WTC11 (cell line): ENCODE data around the gene MUC20. TPM values are rescaled to one million over a fixed set of nuclear protein-coding genes. Genes with fewer than 3 reads are reported as not detected.
"Not testable (repeated sequence)": the region's sequence is repeated elsewhere in the genome, so short reads cannot be mapped to it uniquely, and the experiment has no call there.

Source experiments
- ATAC-seq: fragments of 200-7000 bp; cut with Tn5 transposase; 2 replicates; pipeline ENCODE4 v1.10.0; 2021; ENCODE audit warnings: mild to moderate bottlenecking, moderate library complexity
- CTCF ChIA-PET: fragments of 300-600 bp; sonication (Branson Sonifier 250); formaldehyde crosslinking; loops from one replicate; lab custom pipeline; 2021; ENCODE audit warnings: antibody characterized with exemption; lab: Charles Lee
- POLR2A ChIA-PET: fragments of 350-600 bp; sonication (Branson Sonifier 250); formaldehyde crosslinking; loops from one replicate; lab custom pipeline; 2021; ENCODE audit warnings: antibody characterized with exemption; lab: Charles Lee
- DNase-seq: peaks from one replicate; pipeline ENCODE4 v3.0.0; 2021; ENCODE audit warnings: low spot score
- H3K27ac Mint-ChIP-seq: 2 replicates; pipeline ENCODE4 v1.8.0; 2021; ENCODE audit warnings: mixed read lengths
- H3K27me3 Mint-ChIP-seq: 2 replicates; pipeline ENCODE4 v1.8.0; 2021; ENCODE audit warnings: low read depth, mild to moderate bottlenecking, moderate library complexity, mixed read lengths
- H3K36me3 Mint-ChIP-seq: 2 replicates; pipeline ENCODE4 v1.8.0; 2021; ENCODE audit warnings: mixed read lengths
- H3K4me1 Mint-ChIP-seq: 2 replicates; pipeline ENCODE4 v1.8.0; 2022; ENCODE audit warnings: mixed read lengths
- H3K4me3 Mint-ChIP-seq: 2 replicates; pipeline ENCODE4 v1.8.0; 2021; ENCODE audit warnings: mild to moderate bottlenecking, moderate library complexity, mixed read lengths
- H3K9me3 Mint-ChIP-seq: 2 replicates; pipeline ENCODE4 v1.8.0; 2021; ENCODE audit warnings: mixed read lengths
- FOXJ3 ChIP-seq: sonication (generic); formaldehyde crosslinking; IDR thresholded peaks from 2 replicates; pipeline ENCODE4 v1.9.0; 2021; ENCODE audit warnings: missing genetic modification reagents, mild to moderate bottlenecking, borderline replicate concordance
- FOXK1 ChIP-seq: sonication (generic); formaldehyde crosslinking; IDR thresholded peaks from 2 replicates; pipeline ENCODE4 v1.8.0; 2022; ENCODE audit warnings: mild to moderate bottlenecking, moderate library complexity, missing genetic modification reagents
- HMGA2 ChIP-seq: fragments of 250-450 bp; sonication (Bioruptor Pico); IDR thresholded peaks from 2 replicates; pipeline ENCODE4 v1.4.0; 2021; ENCODE audit warnings: mild to moderate bottlenecking, moderate library complexity
- MXD4 ChIP-seq: fragments of 250-450 bp; sonication (Bioruptor Pico); IDR thresholded peaks from 2 replicates; pipeline ENCODE4 v1.8.0; 2021; ENCODE audit warnings: mild to moderate bottlenecking, moderate library complexity, borderline replicate concordance
- ZNF138 ChIP-seq: sonication (generic); formaldehyde crosslinking; conservative IDR thresholded peaks from 2 replicates; pipeline ENCODE4 v1.8.1; 2022; ENCODE audit warnings: mild to moderate bottlenecking, moderate library complexity, missing genetic modification reagents
- ZNF219 ChIP-seq: sonication (generic); formaldehyde crosslinking; IDR thresholded peaks from 2 replicates; pipeline ENCODE4 v1.8.0; 2023; ENCODE audit warnings: missing genetic modification reagents, mild to moderate bottlenecking, borderline replicate concordance
- ZNF232 ChIP-seq: sonication (generic); formaldehyde crosslinking; IDR thresholded peaks from 2 replicates; pipeline ENCODE4 v1.8.0; 2022; ENCODE audit warnings: mild to moderate bottlenecking, missing genetic modification reagents
- total RNA-seq: library from RNA; stranded (reverse); gene quantifications from 3 replicates; pipeline ENCODE4 v1.2.3, GENCODE V29; 2021
- TF ChIP-seq, protein P1 (sequence below): sonication (generic); formaldehyde crosslinking; conservative IDR thresholded peaks from 2 replicates; pipeline ENCODE4 v1.8.1; 2023; ENCODE audit warnings: mild to moderate bottlenecking, low read depth, missing genetic modification reagents, moderate library complexity
- TF ChIP-seq, protein P2 (sequence below): sonication (generic); formaldehyde crosslinking; IDR thresholded peaks from 2 replicates; pipeline ENCODE4 v1.8.1; 2022; ENCODE audit warnings: low read depth, missing genetic modification reagents, borderline replicate concordance
- TF ChIP-seq, protein P3 (sequence below): sonication (generic); formaldehyde crosslinking; IDR thresholded peaks from 2 replicates; pipeline ENCODE4 v1.8.1; 2023; ENCODE audit warnings: mild to moderate bottlenecking, missing genetic modification reagents, moderate library complexity

The MUC20 gene
- total RNA-seq, 1 experiment from 2014 or later = 0.77 TPM

DNA sequence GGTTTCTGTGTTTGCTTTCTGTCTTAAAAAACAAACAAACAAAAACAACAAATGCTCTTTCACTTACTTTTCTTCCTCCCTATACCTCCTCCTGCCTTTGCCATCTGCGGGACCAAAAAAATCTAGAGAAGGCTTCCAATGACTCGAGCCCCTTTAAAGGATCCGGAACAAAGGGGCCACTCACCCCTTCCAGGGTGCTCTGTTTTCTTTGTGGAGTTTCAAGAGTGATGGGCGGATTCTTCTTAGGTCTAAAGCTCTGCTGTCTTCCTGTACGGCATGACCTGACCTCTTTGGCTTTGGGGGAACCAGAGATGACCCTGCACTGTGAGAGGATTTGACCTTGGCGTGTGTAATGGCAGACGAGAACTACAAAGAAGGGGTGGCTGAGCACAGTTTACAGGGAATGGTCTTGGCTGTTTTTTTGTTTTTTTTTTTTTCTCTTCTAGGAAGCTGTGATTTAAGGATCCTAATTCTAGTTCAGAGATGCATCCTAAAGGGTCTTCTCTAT is 2.2 kb upstream of the MUC20 start (continued):
- TF ChIP-seq, protein P1, sequence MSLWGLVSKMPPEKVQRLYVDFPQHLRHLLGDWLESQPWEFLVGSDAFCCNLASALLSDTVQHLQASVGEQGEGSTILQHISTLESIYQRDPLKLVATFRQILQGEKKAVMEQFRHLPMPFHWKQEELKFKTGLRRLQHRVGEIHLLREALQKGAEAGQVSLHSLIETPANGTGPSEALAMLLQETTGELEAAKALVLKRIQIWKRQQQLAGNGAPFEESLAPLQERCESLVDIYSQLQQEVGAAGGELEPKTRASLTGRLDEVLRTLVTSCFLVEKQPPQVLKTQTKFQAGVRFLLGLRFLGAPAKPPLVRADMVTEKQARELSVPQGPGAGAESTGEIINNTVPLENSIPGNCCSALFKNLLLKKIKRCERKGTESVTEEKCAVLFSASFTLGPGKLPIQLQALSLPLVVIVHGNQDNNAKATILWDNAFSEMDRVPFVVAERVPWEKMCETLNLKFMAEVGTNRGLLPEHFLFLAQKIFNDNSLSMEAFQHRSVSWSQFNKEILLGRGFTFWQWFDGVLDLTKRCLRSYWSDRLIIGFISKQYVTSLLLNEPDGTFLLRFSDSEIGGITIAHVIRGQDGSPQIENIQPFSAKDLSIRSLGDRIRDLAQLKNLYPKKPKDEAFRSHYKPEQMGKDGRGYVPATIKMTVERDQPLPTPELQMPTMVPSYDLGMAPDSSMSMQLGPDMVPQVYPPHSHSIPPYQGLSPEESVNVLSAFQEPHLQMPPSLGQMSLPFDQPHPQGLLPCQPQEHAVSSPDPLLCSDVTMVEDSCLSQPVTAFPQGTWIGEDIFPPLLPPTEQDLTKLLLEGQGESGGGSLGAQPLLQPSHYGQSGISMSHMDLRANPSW (CRISPR knock-in tag) = no peak
- TF ChIP-seq ZNF232 (CRISPR knock-in tag) (no peak), FOXJ3 (CRISPR knock-in tag) (no peak), ZNF138 (no peak), MXD4 (no peak), FOXK1 (CRISPR knock-in tag) (no peak), HMGA2 (no peak), ZNF219 (no peak)
- TF ChIP-seq, protein P2, sequence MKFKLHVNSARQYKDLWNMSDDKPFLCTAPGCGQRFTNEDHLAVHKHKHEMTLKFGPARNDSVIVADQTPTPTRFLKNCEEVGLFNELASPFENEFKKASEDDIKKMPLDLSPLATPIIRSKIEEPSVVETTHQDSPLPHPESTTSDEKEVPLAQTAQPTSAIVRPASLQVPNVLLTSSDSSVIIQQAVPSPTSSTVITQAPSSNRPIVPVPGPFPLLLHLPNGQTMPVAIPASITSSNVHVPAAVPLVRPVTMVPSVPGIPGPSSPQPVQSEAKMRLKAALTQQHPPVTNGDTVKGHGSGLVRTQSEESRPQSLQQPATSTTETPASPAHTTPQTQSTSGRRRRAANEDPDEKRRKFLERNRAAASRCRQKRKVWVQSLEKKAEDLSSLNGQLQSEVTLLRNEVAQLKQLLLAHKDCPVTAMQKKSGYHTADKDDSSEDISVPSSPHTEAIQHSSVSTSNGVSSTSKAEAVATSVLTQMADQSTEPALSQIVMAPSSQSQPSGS (CRISPR knock-in tag) = no peak
- TF ChIP-seq, protein P3, sequence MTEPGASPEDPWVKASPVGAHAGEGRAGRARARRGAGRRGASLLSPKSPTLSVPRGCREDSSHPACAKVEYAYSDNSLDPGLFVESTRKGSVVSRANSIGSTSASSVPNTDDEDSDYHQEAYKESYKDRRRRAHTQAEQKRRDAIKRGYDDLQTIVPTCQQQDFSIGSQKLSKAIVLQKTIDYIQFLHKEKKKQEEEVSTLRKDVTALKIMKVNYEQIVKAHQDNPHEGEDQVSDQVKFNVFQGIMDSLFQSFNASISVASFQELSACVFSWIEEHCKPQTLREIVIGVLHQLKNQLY (CRISPR knock-in tag) = no peak

DNA sequence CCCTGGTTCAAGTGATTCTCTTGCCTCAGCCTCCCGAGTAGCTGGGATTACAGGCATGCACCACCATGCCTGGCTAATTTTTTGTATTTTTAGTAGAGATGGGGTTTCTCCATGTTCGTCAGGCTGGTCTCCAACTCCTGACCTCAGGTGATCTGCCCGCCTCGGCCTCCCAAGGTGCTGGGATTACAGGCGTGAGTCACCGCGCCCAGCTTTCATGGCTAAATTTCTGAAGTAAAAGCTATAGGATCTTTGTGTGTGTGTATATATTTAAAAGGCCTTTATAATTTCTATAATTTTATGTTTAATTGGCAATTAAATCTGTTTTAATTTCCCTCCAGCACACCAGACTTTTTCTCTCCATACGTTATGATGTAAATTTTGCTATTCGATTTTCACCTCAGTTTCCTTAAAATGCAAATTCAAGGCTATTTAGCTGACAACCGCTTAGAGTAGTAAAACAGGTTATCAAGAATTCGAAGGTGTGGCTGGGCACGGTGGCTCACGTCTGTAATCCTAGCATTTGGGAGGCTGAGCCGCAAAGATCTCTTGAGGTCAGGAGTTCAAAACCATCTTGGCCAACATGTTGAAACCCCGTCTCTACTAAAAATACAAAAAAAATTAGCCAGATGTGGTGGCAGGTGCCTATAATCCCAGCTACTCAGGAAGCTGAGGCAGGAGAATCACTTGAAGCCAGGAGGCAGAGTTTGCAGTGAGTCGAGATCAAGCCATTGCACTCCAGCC is 1.1 kb upstream of the MUC20 start:
- ATAC-seq, POLR2A ChIA-PET, H3K9me3 Mint-ChIP-seq, H3K36me3 Mint-ChIP-seq, H3K27me3 Mint-ChIP-seq, H3K4me3 Mint-ChIP-seq, H3K27ac Mint-ChIP-seq, DNase-seq: not testable (repeated sequence)
- peaks cover 36% of the 10 kb centered on the region for H3K4me1 Mint-ChIP-seq
- CTCF ChIA-PET = interaction anchor here (0.8 to 2.9 kb wide), 7 partner anchors 12 to 195 kb away, joined by 3 to 18 read pairs (median 5); no protein-coding TSS in a partner anchor

DNA sequence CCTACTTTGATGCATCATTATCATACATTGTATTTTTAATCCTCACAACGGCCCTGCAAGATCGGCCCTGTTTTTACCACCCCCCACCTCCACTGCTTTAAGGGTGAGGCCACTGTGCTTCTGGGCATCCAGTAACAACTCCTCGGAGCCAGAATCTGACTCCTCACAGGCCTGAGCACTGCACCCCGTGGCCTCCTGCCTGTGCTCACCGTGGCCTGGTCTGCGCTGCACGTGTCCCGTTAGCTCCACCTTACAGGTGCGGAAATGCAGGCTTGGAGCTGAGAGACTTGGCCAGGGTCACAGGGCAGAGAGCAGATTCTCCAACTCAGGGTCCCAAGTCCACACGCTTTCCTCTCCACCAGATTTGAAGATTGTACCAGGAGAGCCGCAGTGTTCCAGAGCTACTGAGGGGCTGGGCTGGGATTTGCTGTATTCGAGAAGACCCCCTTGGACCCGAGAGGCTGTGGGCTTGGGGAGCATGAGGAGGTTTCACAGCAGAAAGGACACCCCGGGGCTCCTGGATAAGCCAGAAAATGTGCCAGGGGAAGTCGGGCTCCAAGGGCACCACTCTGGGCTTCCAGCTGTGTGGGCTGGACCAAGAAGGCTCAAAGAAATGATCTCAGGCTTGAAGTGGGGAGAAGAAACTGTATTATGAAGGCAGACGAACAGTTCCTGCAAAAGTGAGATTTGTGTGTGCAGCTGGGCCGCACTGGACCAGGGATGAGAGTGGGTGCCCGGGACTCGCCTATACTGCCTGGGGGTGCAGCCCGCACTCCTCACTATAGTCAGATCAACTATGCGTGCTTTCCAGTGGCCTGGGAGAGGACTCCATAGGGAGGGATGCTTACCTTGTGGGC is 1.6 kb downstream of the MUC20 start:
- H3K4me3 Mint-ChIP-seq, ATAC-seq, H3K36me3 Mint-ChIP-seq, POLR2A ChIA-PET, CTCF ChIA-PET, H3K9me3 Mint-ChIP-seq, DNase-seq, H3K27me3 Mint-ChIP-seq: not testable (repeated sequence)
- Mint-ChIP-seq H3K27ac (peak overlapping the region; percentile 58), H3K4me1 (peaks cover 34% of the 10 kb centered on the region)

DNA sequence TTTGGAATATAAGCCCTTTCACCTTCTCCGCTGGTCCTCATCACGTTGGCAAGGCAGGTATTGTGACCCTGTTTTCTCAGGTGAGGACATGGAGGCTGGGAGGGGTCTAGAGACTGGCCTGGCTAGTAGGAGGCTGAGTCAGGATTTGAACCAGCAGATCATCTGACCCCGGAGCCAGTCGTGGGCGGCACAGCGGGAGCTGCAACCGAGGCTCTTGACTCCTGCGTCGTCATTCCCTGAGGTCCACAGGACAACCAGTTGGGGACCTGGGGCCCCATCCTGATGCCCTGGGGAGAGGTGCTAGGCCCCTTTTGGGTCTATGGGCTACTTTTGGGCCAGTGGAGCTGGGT is 2.2 kb downstream of the MUC20 start:
- H3K27ac Mint-ChIP-seq, POLR2A ChIA-PET, H3K27me3 Mint-ChIP-seq, H3K9me3 Mint-ChIP-seq, ATAC-seq, H3K36me3 Mint-ChIP-seq, DNase-seq, CTCF ChIA-PET, H3K4me3 Mint-ChIP-seq: not testable (repeated sequence)
- H3K4me1 Mint-ChIP-seq = peaks cover 28% of the 10 kb centered on the region

DNA sequence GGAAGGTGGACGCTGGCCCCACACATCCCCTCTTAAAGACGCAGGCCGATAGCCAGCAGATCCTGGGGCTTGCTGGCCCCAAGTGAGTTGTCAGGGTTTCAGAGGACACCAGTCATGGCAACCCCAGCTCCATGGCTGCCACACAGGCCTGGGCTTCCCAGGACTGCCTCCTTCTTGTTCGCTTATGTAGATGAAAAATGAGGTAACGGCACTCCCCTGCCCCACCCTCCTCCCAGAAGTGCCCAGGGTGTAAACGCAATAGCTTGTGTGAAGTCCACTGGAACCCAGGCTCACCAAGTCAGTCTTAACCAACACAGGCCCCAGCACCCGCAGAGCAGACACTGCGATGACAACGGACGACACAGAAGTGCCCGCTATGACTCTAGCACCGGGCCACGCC is 3.6 kb downstream of the MUC20 start:
- CTCF ChIA-PET, ATAC-seq, H3K36me3 Mint-ChIP-seq, H3K4me3 Mint-ChIP-seq, H3K27ac Mint-ChIP-seq, DNase-seq, POLR2A ChIA-PET, H3K9me3 Mint-ChIP-seq, H3K27me3 Mint-ChIP-seq: not testable (repeated sequence)
- H3K4me1 Mint-ChIP-seq = peaks cover 14% of the 10 kb centered on the region

DNA sequence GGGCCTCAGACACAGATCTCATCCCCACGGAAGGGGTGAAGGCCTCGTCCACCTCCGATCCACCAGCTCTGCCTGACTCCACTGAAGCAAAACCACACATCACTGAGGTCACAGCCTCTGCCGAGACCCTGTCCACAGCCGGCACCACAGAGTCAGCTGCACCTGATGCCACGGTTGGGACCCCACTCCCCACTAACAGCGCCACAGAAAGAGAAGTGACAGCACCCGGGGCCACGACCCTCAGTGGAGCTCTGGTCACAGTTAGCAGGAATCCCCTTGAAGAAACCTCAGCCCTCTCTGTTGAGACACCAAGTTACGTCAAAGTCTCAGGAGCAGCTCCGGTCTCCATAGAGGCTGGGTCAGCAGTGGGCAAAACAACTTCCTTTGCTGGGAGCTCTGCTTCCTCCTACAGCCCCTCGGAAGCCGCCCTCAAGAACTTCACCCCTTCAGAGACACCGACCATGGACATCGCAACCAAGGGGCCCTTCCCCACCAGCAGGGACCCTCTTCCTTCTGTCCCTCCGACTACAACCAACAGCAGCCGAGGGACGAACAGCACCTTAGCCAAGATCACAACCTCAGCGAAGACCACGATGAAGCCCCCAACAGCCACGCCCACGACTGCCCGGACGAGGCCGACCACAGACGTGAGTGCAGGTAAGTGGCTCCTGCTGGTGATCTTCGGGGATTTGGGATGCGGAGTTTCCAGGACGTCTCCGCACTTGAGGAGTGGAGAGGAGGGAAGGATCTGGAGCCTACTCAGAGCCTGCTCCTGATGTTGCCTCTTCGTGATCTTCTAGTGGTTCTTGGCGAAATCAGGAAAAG is 5.3 kb downstream of the MUC20 start:
- DNase-seq, POLR2A ChIA-PET, H3K4me3 Mint-ChIP-seq, H3K27me3 Mint-ChIP-seq, ATAC-seq, H3K36me3 Mint-ChIP-seq, H3K4me1 Mint-ChIP-seq, H3K9me3 Mint-ChIP-seq: not testable (repeated sequence)
- peak overlapping the region; percentile 34 for H3K27ac Mint-ChIP-seq
- CTCF ChIA-PET = interaction anchor here (2.3 kb wide), 1 partner anchor 22 kb away, joined by 7 read pairs; no protein-coding TSS in a partner anchor
